ENCODE data around the gene HDHD3.
"Not testable (repeated sequence)": the region's sequence is repeated elsewhere in the genome, so short reads cannot be mapped to it uniquely, and the experiment has no call there.

The HDHD3 gene

GRCh38 chr9:113365652-113366051, 11.1 kb downstream of the HDHD3 start:
- not testable (repeated sequence) for DNase-seq (ENCODE audit: low read depth, low spot score)

- no peak for DNase-seq (ENCODE audit: low read depth, low spot score)
These were observed 11.8 kb downstream of the HDHD3 start for GRCh38 chr9:113364951-113365350.

DNA sequence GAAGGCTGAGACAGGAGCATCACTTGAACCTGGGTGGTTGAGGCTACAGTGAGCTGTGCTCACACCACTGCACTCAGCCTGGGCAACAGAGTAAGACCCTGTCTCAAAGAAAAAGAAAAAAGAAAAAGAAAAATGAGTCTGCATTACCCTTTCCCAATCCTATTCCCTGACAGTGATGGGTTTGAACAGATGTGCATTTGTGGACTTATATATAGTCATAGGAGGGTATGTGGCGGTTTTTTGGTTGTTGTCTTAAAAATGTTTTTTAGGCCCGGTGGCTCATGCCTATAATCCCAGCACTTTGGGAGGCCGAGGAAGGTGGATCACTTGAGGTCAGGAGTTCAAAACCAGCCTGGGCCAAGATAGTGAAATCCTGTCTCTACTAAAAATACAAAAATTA, 13.4 kb downstream of the HDHD3 start:
- DNase-seq (ENCODE audit: low read depth, low spot score), result no peak

DNA sequence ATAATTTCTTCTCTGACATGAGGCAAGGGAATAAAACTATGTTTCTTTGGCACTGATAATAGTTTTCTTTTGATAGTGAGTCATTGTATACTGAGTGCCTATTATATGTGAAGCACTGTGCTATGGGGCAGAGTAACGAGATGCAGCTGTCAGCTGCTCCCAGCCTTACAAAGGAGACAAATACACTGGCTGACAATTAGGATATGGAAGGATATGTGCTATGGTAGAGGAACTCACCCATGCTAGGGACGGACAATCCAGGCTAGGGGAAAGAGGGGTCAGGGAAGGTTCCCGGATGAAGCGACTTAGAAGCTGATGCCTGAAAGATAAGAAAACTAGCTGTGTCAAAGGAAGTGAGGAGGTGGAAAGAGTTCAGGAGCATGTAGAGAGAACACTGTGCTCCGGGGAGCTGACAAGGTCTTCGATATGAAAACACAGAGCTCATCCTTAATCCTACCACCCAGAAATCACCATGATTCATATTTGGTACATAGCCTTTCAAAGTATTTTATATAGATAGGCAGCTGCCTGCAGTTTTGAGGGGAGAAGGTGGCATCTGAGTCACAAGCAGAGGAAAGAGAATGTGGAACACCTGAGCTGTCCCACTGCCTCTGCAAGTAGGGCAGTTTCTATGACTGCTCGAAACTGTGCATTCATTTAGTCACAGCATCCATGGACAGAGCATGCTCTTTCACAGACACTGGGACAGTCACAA, 15.3 kb downstream of the HDHD3 start:
- DNase-seq (ENCODE audit: low read depth, low spot score), result no peak

DNA sequence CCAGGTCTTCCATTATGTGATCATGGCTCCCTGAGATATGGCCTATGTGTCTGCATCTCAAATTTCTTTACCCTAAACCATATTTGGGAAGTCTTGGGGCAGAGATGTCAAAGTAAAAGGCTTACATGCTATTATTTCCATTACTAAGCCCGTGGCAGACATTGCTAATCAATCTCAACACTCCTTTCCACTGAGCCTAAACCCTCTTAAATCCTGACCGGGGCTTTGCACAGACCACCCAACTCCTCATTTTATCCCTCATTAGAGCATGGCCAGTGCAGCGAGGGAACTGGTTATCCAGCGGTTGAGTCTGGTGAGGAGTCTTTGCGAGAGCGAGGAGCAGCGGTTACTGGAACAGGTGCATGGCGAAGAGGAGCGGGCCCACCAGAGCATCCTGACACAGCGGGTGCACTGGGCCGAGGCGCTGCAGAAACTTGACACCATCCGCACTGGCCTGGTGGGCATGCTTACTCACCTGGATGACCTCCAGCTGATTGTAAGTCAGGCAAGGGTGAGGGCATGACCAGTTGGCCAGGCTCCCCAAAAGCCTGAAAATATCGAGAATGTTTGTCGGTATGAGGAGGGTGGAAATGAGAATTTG, 16.4 kb downstream of the HDHD3 start:
- no peak for DNase-seq (ENCODE audit: low read depth, low spot score)

DNA sequence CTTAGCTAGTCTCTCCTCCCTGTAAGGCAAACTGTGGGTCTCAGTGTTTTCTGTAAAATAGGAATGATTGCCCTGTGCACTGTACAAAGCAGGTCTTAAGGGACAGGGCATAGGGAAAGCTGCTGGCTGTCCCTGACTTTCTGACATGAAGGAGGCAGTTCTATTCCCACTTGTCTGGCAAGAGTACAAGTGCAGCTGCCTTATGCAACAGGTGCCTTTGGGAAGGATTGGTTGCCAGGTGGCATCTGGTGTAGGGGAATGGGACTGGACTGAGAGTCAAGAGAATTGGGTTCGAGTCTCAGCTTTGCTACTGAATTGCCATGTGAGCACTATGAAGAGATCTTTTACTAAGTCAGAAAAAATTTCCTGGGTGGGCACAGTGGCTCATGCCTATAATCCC, 17.4 kb downstream of the HDHD3 start:
- no peak for DNase-seq (ENCODE audit: low read depth, low spot score)

DNA sequence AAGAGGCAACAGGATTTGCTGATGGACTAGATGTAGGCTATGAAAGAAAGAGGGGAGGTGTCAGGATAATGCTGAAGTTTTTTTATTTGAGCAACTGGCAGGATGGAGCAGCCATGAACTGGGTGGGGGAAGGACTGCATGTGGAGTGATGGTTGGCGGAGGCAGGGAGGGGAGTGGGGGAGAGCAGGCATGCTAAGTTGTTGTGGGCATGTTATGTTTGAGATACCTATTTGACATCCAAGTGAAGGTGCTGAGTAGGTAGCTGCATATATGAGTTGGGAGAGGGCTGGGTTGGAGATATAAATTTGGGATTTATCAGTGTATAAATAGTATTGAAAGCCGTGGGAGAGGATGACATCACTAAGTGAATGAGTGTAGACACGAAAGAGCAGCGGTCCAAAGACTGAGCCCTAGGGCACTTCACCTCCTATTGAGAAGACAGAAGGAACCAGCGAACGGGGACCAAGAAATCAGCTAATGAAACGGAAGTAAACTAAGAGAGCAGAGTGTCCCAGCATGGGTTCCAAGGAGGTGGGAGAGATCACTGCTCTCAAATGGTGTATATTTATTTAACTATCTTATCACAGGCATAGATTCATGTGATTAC, 20.0 kb downstream of the HDHD3 start:
- DNase-seq (ENCODE audit: low read depth, low spot score), result no peak

DNA sequence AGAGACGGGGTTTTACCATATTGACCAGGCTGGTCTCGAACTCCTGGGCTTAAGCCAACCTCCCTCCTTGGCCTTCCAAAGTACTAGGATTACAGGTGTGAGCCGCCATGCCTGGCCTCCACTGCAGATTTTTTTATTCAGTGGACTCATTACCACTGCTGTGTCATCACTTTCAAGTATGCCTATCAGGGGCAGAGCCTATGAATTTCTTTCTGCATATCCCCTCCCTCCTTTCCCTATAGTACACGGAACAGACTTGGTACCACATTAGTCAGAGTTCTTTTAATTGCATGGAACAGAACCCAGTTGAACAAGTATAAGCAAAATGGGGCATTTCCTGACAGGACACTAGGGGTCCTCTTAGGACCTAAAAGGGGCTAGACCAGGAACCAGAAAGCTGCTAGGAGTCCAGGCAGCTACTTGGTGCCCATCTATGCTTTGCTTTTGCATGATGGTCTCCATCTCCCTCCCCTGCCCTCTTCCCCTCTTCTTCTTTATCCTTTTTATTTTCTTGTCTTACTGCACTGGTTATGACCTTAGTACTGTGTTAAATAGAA, 21.7 kb downstream of the HDHD3 start:
- DNase-seq (ENCODE audit: low read depth, low spot score), result no peak

- DNase-seq (ENCODE audit: low read depth, low spot score), result no peak
These were observed 24.4 kb downstream of the HDHD3 start for GRCh38 chr9:113352411-113352810.

DNA sequence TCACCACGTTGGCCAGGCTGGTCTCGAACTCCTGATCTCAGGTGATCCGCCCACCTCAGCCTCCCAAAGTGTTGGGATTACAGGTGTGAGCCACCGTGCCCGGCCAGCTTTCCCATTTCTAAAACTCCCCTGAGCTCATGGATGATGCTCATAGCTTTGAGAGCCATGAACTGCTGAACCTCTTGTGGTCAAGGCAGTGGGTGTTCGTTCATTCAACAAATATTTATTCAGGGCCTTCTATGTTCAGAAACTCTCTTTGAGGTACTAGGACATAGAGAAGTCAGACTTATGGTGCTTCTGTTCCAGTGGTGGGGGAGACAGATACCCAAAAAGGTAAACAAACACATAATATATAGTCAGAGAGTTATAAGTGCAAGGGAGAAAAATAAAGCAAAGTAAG, 24.8 kb downstream of the HDHD3 start:
- no peak for DNase-seq (ENCODE audit: low read depth, low spot score)

DNA sequence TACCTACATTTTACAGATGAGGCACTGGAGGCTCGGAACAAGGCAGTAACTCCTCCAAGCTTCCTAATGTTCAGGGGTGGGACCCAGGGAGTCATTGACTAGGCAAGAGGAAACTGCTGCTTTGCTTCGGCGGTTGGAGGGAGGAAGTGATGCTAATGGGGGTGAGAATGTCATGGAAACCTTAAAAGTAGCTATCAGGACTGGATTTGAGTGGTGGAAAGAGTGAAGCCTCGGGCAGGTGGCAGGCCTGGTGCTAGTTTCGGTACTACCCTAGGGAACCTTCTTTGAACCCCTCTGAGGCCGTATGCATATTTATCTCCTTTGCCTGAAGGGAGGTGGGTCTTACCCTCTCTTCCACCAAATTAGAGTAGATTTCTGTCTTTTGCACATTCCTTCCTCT, 25.8 kb downstream of the HDHD3 start:
- no peak for DNase-seq (ENCODE audit: low read depth, low spot score)

- no peak for DNase-seq (ENCODE audit: low read depth, low spot score)
These were observed 26.6 kb downstream of the HDHD3 start for GRCh38 chr9:113350107-113350661.

DNA sequence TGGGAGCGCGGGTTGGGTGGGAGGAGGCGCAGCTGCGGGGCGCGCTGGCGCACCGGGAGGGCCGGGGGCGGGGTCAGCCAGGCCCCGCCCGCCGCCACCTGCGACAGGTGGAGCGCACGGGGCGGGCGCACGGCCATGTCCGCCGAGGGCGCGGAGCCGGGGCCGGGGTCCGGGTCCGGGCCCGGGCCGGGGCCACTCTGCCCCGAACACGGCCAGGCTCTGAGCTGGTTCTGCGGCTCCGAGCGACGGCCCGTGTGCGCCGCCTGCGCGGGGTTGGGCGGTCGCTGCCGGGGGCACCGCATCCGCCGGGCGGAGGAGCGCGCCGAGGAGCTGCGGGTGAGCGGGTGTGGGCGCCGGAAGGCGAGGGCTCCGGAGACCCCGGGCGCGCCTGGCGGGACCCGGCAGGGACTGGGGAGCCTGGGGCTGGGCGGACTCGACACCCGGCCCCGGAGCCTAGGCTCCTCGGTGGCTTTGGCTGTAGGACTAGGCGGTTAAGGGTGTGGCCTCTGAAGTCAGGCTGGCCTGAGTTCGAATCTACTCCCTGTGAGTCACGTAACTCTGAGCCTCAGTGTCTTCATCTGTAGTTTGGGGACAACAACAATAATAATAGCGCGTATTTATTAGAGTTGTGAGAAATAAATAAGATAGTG, 27.2 kb downstream of the HDHD3 start, which contains the start of gene BSPRY:
Gene BSPRY, plus strand, starts transcription at position 97 of the 650 bp plus-strand sequence. Its CDS starts 39 bp downstream, at position 136.
- no peak for DNase-seq (ENCODE audit: low read depth, low spot score)

- no peak for DNase-seq (ENCODE audit: low read depth, low spot score)
These were observed 27.7 kb downstream of the HDHD3 start for GRCh38 chr9:113349066-113349444.

DNA sequence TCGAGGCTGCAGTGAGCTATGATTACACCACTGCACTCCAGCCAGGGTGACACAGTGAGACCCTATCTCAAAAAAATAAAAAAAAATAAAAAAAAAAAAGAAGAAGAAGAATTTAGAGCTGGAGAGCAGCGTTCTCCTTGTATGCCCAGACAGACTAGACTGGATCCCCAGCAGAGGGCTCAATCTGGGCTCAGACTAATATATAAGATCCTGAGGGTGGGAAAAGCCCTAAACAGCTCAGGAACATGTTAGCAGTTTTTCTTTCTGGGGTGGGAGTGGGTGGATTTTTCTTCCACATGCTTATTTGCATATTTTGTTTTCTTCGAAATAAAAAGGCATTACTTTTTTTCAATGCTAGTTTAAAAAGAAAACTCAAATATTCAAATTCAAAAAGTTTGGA, 28.3 kb downstream of the HDHD3 start:
- DNase-seq (ENCODE audit: low read depth, low spot score), result no peak

- DNase-seq (ENCODE audit: low read depth, low spot score), result no peak
These were observed 31.1 kb downstream of the HDHD3 start for GRCh38 chr9:113345671-113346070.

DNA sequence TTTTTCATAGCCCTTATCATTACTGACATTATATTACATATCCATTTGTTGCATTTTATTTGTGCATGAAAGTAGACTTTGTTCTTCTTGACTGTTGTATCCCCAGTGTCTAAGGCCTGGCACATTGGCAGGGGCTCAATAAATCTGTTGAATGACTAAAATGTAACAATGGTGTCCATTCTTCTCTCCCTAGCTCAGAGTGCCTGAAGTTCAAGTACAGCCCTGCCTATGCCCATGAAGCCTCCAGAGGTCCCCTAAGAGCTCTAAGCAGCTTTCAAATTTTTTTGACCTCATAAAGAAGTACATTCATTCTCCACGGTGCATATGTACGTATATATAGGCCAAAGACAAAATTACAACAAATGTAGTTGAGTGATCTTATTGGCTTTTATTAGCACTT, 31.6 kb downstream of the HDHD3 start:
- DNase-seq (ENCODE audit: low read depth, low spot score), result no peak

DNA sequence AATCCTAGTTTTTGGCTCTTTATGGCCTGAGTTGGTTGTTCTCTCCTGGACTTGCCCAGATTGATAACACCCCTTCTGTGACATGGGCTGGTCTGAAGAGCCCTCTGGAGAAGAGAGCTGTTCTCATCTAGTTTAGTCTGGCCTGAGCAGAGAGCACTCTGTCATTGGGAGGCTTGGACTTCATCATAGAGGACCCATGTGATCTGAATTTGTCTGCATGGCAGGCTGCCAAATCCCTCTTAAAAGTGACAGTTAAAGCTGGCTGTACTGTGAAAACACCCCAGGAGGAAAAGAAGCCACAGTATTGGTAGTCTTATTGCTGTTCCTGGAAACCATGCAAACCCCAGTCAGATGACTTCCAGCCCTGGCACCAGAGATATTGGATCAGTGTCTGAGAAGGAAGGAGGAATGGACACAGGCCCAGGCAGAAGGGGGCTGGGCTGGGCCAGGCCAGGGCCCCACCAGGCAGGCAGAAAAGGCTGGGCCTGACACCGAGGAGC, 33.0 kb downstream of the HDHD3 start:
- DNase-seq (ENCODE audit: low read depth, low spot score), result no peak

GRCh38 chr9:113341712-113342410, 34.9 kb downstream of the HDHD3 start:
- no peak for DNase-seq (ENCODE audit: low read depth, low spot score)

DNA sequence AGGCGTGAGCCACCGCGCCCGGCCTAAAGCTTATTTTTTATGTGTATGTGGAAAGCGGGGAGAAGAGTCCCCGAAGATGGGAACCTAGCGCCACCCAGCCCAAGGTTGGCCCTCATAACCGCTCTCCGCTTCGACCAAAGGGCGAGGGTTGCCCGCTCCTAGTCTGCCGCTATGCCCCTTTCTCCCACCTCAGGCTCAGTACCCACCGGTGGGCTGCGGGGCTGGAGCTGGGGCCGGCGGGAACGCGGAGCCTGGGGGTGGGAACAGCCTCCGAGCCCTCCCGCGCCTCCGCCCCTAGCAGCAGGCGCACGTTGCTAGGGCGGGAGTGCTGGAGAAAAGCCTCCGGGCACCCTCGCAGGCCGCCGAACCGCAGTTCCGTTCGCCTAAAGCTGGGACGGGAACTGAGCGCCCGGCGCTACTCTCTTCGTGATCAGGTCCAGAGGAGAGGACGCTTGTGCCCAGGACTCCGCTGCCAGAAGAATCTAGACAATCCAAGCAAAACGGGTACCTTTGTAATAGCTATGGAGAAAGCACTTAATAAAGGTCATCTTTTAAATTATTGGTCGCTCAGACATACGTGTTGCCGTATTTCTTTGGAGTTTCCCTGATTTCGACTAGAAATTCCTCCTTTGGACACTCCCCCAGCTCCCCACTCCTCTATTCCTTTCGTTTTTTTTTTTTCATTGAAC, 36.6 kb downstream of the HDHD3 start, which contains the start of gene WDR31:
Gene WDR31, minus strand, starts transcription at position 265 of the 689 bp plus-strand sequence. CDS start 8,253 bp downstream, outside the sequence.
- peak; percentile 56 for DNase-seq (ENCODE audit: low read depth, low spot score)

All from iPS DF 19.7 (cell line).